ENCODE results near the gene SLC66A1. TPM values are rescaled to one million over a fixed set of nuclear protein-coding genes. Genes with fewer than 3 reads are reported as not detected.

SLC66A1 gene
- total and polyA plus RNA-seq, 2 of the 13 experiments (the other 11 are each of a cell fraction or from before 2014, with no cell fraction given): 15.4 to 18.9 TPM

GRCh38 chr1:19305880-19306279 is 6.2 kb upstream of the SLC66A1 start:
- no peak for ATAC-seq
- H3K36me3 ChIP-seq (replicated peaks in 1 of 2; ENCODE audit: control insufficient read depth in 1 of 2, insufficient read depth in 2 of 2, low read length in 2 of 2): peaks cover 15 to 61% of the 10 kb centered on the region in 2 experiments
- TF ChIP-seq NFKBIZ (CRISPR knock-in tag; IDR thresholded peaks at IDR 0.05): no peak
- no peak for TF ChIP-seq SMC3 (IDR thresholded peaks at IDR 0.05; ENCODE audit: low read length)
- peak; percentile 54; the same call in 1 of the 2 replicates for TF ChIP-seq ZBTB33 (CRISPR knock-in tag; IDR thresholded peaks at IDR 0.05)
- in situ Hi-C loops (cut with HindIII; ENCODE audit: extremely low pct_ligation_motif_present, low pct_unique_long_range_greater_than_20kb): no loop called here
- DNase-seq (ENCODE audit: low spot score): no peak
- H3K9ac ChIP-seq (ENCODE audit: insufficient read depth, low read depth, low read length): no peak overlapping the region
- POLR2A ChIA-PET: no interaction called here
- H4K20me1 ChIP-seq (ENCODE audit: insufficient read depth, low read length): no peaks in the 10 kb centered on the region; the same call in 1 of the 2 replicates
- no peak for FAIRE-seq
- CTCF ChIA-PET (ENCODE audit: low intra/inter-chr PET ratio, low total read pairs): no interaction called here
- H2AFZ ChIP-seq (ENCODE audit: low read length): no peak overlapping the region
- no peak overlapping the region for H3K4me2 ChIP-seq (ENCODE audit: low read depth, low read length)
- peaks cover 8% of the 10 kb centered on the region for H3K79me2 ChIP-seq (ENCODE audit: insufficient read depth, low read length)
- no peak overlapping the region for H3K4me3 ChIP-seq (replicated peaks in 1 of 3; ENCODE audit: insufficient read depth in 1 of 3, low read depth in 2 of 3, low read length in 3 of 3)
- no peaks in the 10 kb centered on the region for H3K9me3 ChIP-seq (ENCODE audit: low read length)
- peaks cover 28% of the 10 kb centered on the region for H3K4me1 ChIP-seq (ENCODE audit: insufficient read depth, low read length)
- intact Hi-C loops (cut with micrococcal nuclease; ENCODE audit: unreplicated experiment): no loop called here
- H3K27me3 ChIP-seq (ENCODE audit: control insufficient read depth in 1 of 2, insufficient read depth in 2 of 2, low read length in 2 of 2): no peaks in the 10 kb centered on the region
- BruUV-seq (replicated peaks): no TSS peak
- 99% methylated on average over 4 of the region's 11 CpGs for WGBS (ENCODE audit: low lambda C conversion rate)
- H3K27ac ChIP-seq (ENCODE audit: extremely low read length, insufficient read depth, low read length): no peak overlapping the region

DNA sequence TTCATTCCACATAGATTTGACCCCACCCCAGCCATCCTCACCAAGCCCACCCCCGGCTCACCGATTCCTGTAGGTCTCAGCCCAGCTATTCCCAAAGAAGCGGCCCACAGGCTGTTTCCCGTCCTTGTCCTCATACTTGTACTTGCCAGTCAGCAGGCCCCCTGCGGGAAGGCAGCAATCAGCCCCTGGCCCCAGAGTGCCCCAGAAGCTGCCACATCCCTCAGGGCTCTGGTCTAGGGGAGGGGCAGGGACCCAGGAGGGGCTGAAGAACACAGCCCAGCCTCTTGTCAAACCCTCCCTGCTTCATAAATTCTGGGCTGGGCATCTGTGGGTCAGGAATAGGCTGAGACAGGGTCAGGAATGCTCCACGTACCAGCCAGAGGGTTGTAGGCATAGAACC is 5.2 kb upstream of the SLC66A1 start:
- BruUV-seq (replicated peaks): no TSS peak
- POLR2A ChIA-PET: no interaction called here
- H3K27me3 ChIP-seq (ENCODE audit: control insufficient read depth in 1 of 2, insufficient read depth in 2 of 2, low read length in 2 of 2): no peaks in the 10 kb centered on the region; a peak in 1 of 5 replicates

More for the DNA sequence above, 5.2 kb upstream of the SLC66A1 start:
- DNase-seq (ENCODE audit: low spot score) (no peak), FAIRE-seq (no peak), ATAC-seq (no peak)
- WGBS (ENCODE audit: low lambda C conversion rate): 98% methylated on average over 6 of the region's 6 CpGs
- CTCF ChIA-PET (ENCODE audit: low intra/inter-chr PET ratio, low total read pairs): no interaction called here
- Histone ChIP-seq H3K36me3 (replicated peaks in 1 of 2; ENCODE audit: control insufficient read depth in 1 of 2, insufficient read depth in 2 of 2, low read length in 2 of 2) (peaks cover 15 to 61% of the 10 kb centered on the region in 2 experiments), H3K27ac (ENCODE audit: extremely low read length, insufficient read depth, low read length) (no peak overlapping the region), H4K20me1 (ENCODE audit: insufficient read depth, low read length) (no peaks in the 10 kb centered on the region; the same call in 1 of the 2 replicates), H3K9ac (ENCODE audit: insufficient read depth, low read depth, low read length) (no peak overlapping the region), H3K4me3 (replicated peaks in 1 of 3; ENCODE audit: insufficient read depth in 1 of 3, low read depth in 2 of 3, low read length in 3 of 3) (no peak overlapping the region), H2AFZ (ENCODE audit: low read length) (no peak overlapping the region), H3K4me2 (ENCODE audit: low read depth, low read length) (no peak overlapping the region), H3K9me3 (ENCODE audit: low read length) (no peaks in the 10 kb centered on the region), H3K79me2 (ENCODE audit: insufficient read depth, low read length) (peaks cover 16% of the 10 kb centered on the region), H3K4me1 (ENCODE audit: insufficient read depth, low read length) (peaks cover 31% of the 10 kb centered on the region)
- TF ChIP-seq ZNF616 (CRISPR knock-in tag; IDR thresholded peaks at IDR 0.05; ENCODE audit: low read depth) (no peak), SALL2 (CRISPR knock-in tag; IDR thresholded peaks at IDR 0.05) (no peak), CREB1 (IDR thresholded peaks at IDR 0.05) (no peak), CREB1 (CRISPR knock-in tag; IDR thresholded peaks at IDR 0.05) (no peak), ARHGAP35 (CRISPR knock-in tag; IDR thresholded peaks at IDR 0.05; ENCODE audit: borderline replicate concordance) (no peak), IRF9 (CRISPR knock-in tag; IDR thresholded peaks at IDR 0.05; ENCODE audit: borderline replicate concordance) (no peak), ZNF446 (CRISPR knock-in tag; IDR thresholded peaks at IDR 0.05) (no peak)
- in situ Hi-C loops (cut with HindIII; ENCODE audit: extremely low pct_ligation_motif_present, low pct_unique_long_range_greater_than_20kb) (no loop called here), intact Hi-C loops (cut with micrococcal nuclease; ENCODE audit: unreplicated experiment) (no loop called here)

Data from HepG2 (cell line).